Nephron progenitor cell (in vitro differentiated cells): ENCODE results near the gene SYCN.
"Not testable (repeated sequence)": the region's sequence is repeated elsewhere in the genome, so short reads cannot be mapped to it uniquely, and the experiment has no call there.

ENCODE experiments used
- DNase-seq: peaks from one replicate; pipeline ENCODE4 v3.0.0; 2021
- H3K27ac Mint-ChIP-seq: 2 replicates; pipeline ENCODE4 v1.8.0; 2021; ENCODE audit warnings: mild to moderate bottlenecking, moderate library complexity, mixed read lengths
- H3K27me3 Mint-ChIP-seq: 2 replicates; pipeline ENCODE4 v1.8.0; 2021; ENCODE audit warnings: mild to moderate bottlenecking, low read depth, mixed read lengths; ENCODE audit not compliant: poor library complexity
- H3K36me3 Mint-ChIP-seq: 2 replicates; pipeline ENCODE4 v1.8.0; 2021; ENCODE audit warnings: low read depth, mixed read lengths
- H3K4me1 Mint-ChIP-seq: 2 replicates; pipeline ENCODE4 v1.8.0; 2021; ENCODE audit warnings: mixed read lengths
- H3K4me3 Mint-ChIP-seq: 2 replicates; pipeline ENCODE4 v1.8.0; 2021; ENCODE audit warnings: mild to moderate bottlenecking, moderate library complexity, mixed read lengths
- H3K9me3 Mint-ChIP-seq: 2 replicates; pipeline ENCODE4 v1.8.0; 2021; ENCODE audit warnings: mild to moderate bottlenecking, moderate library complexity, mixed read lengths
- TF ChIP-seq, protein P1 (sequence below): fragments of 200-600 bp; sonication (generic); IDR thresholded peaks from 2 replicates; pipeline ENCODE4 v1.5.0; 2021; ENCODE audit warnings: antibody characterized with exemption

SYCN gene

DNA sequence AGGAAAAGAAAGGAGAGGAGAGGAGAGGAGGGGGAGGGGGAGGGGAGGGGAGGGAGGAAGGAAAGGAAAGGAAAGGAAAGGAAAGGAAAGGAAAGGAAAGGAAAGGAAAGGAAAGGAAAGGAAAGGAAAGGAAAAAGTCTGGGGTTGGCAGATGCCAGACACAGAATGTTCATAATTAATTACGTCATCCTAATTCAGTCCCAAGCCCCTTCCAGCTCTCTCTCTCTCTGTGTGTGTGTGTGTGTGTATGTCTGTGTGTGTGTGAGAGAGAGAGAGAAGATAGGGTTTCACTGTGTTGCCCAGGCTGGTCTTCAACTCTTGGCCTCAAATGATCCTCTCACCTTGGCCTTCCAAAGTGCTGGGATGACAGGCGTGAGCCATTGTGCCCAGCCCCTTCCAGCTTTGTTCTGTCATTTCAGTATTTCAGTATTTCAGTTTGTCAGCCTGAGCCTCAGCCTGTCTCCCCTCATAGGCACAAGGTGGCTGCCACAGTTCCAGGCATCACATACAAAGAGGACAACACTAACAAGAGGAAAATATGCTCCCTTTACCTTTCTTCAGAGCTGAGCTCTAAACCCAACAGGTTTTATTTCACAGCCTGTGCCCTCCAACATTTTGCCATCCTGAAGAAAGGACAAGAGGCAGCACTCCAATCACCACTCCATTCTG is 26.2 kb upstream of the SYCN start:
- H3K9me3 Mint-ChIP-seq = no peaks in the 10 kb centered on the region
- no peaks in the 10 kb centered on the region for H3K36me3 Mint-ChIP-seq
- no peak overlapping the region for H3K27ac Mint-ChIP-seq
- TF ChIP-seq, protein P1, sequence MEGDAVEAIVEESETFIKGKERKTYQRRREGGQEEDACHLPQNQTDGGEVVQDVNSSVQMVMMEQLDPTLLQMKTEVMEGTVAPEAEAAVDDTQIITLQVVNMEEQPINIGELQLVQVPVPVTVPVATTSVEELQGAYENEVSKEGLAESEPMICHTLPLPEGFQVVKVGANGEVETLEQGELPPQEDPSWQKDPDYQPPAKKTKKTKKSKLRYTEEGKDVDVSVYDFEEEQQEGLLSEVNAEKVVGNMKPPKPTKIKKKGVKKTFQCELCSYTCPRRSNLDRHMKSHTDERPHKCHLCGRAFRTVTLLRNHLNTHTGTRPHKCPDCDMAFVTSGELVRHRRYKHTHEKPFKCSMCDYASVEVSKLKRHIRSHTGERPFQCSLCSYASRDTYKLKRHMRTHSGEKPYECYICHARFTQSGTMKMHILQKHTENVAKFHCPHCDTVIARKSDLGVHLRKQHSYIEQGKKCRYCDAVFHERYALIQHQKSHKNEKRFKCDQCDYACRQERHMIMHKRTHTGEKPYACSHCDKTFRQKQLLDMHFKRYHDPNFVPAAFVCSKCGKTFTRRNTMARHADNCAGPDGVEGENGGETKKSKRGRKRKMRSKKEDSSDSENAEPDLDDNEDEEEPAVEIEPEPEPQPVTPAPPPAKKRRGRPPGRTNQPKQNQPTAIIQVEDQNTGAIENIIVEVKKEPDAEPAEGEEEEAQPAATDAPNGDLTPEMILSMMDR = no peak
- H3K4me1 Mint-ChIP-seq = no peaks in the 10 kb centered on the region
- peaks cover 93% of the 10 kb centered on the region for H3K27me3 Mint-ChIP-seq
- DNase-seq = no peak
- H3K4me3 Mint-ChIP-seq = no peak overlapping the region

DNA sequence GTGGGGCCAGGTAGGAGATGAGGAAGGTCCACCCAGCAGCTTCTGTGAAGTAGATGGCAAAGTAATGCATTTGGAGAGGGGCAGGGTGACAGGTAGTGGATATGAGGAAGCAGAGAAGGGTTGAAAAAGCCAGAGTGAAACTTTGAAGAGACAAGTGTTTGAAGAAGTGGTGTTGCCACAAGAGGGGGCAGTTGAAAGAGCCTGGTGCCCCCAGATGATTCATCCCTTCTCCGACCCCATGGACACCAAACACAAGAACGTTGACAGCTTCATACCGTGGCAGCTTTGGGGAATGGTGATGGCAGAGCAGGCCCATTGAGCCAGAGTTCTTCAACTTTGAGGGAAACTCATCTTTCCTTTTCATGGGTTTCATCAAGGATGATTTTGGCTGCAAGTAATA is 20.8 kb upstream of the SYCN start:
- Mint-ChIP-seq H3K27me3 (peaks cover 79% of the 10 kb centered on the region), H3K4me3 (no peak overlapping the region), H3K4me1 (no peaks in the 10 kb centered on the region), H3K36me3 (no peaks in the 10 kb centered on the region), H3K27ac (no peak overlapping the region), H3K9me3 (no peaks in the 10 kb centered on the region)
- TF ChIP-seq, protein P1 = no peak
- no peak for DNase-seq

DNA sequence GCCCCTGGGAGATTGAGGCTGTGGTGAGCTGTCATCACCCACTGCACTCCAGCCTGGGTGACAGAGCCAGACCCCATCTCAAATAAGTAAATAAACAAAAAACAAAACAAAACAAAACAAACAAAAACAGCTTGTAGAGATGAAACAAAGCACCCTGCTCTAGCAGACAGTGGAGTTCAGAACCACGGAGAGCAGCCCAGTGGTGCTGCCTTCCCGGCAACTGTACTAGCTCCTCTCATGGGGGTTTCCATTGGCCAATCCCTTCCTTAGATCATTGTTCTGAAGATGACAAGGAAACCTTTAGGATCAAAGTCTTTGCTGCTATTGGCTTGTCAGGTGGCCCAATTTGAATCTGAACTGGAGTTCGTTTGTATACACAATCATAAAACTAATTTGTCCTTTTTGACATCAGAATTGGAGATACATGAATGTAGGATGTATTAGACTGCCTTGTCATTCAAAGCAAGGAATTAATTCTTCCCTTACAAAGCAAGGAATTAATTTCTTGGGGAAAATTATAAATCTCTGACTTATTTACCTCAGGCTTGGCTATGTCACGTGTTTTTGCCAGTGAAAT is 19.7 kb upstream of the SYCN start:
- H3K27me3 Mint-ChIP-seq = peaks cover 77% of the 10 kb centered on the region

DNA sequence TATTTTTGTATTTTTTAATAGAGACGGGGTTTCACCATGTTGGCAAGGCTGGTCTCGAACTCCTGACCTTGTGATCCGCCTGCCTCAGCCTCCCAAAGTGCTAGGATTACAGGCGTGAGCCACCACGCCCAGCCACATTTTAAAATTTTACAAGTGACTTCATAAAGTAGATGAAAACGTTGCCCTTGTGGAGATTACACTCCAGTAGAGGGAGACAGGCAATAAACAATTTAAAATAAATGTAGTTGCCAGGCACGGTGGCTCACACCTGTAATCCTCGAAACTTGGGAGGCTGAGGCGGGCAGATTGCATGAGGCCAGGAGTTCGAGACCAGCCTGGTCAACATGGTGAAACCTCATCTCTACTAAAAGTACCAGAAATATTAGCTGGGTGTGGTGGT is 15.0 kb upstream of the SYCN start:
- not testable (repeated sequence) for H3K27ac Mint-ChIP-seq, H3K36me3 Mint-ChIP-seq, DNase-seq, H3K4me3 Mint-ChIP-seq, H3K4me1 Mint-ChIP-seq
- peaks cover 20% of the 10 kb centered on the region for H3K9me3 Mint-ChIP-seq
- peaks cover 65% of the 10 kb centered on the region for H3K27me3 Mint-ChIP-seq

More for the DNA sequence above, 19.7 kb upstream of the SYCN start:
- H3K9me3 Mint-ChIP-seq = no peaks in the 10 kb centered on the region
- no peaks in the 10 kb centered on the region for H3K36me3 Mint-ChIP-seq
- TF ChIP-seq, protein P1 = no peak
- no peaks in the 10 kb centered on the region for H3K4me1 Mint-ChIP-seq
- peak; percentile 71 for DNase-seq
- H3K27ac Mint-ChIP-seq = no peak overlapping the region
- H3K4me3 Mint-ChIP-seq = no peak overlapping the region

DNA sequence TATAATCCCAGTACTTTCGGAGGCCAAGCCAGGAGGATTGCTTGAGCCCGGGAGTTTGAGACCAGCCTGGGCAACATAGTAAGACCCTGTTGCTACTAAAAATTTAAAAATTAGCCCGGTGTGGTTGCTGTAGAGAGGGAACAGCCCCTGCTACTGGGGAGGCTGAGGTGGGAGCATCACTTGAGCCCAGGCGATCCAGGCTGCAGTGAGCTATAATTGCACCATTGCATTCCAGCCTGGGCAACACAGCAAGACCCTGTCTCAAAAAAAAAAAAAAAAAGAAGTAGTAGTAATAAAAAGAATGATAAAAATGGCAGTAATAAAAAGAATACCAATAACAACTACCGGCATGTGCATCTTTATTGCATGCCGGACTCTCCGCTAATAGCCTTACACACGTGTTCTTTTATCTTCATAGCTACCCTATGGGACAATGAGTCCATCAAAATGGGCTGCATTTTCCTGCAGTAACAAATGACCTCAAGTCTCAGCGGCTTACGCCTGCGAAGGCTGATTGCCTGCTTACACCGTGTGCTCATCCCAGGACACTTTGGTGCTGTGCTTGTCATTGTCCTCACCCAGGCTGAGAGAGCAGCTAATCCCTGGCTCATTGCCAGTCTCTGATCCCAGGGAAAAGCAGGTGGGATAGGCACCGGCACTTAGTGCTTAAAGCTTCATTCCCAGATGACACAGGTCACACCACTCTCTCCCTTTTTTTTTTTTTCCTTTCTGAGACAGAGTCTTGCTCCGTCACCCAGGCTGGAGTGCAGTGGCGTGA is 14.4 kb upstream of the SYCN start:
- Mint-ChIP-seq H3K36me3 (peaks cover 4% of the 10 kb centered on the region), H3K27me3 (peaks cover 70% of the 10 kb centered on the region), H3K4me3 (no peak overlapping the region), H3K4me1 (no peaks in the 10 kb centered on the region), H3K27ac (no peak overlapping the region), H3K9me3 (peaks cover 20% of the 10 kb centered on the region)
- no peak for DNase-seq
- TF ChIP-seq, protein P1 = no peak

DNA sequence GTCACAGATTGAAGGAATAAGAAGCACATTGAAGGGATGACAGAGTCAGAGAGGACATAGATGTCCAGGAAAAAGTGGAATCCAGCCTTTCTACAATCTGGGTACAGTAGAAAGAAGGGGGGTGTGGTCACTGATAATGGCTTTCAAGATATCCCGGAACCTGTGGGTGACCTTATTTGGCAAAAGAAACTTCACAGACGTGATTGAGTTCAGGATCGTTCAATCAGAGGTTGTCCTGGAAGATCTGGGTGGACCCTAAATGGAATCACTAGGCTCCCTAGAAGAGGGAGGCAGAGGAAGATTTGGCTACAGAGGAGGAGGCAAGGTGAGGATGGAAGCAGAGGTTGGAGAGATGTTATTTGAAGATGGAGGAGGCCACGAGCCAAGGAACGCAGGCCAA is 13.0 kb upstream of the SYCN start:
- H3K9me3 Mint-ChIP-seq = peaks cover 20% of the 10 kb centered on the region

DNA sequence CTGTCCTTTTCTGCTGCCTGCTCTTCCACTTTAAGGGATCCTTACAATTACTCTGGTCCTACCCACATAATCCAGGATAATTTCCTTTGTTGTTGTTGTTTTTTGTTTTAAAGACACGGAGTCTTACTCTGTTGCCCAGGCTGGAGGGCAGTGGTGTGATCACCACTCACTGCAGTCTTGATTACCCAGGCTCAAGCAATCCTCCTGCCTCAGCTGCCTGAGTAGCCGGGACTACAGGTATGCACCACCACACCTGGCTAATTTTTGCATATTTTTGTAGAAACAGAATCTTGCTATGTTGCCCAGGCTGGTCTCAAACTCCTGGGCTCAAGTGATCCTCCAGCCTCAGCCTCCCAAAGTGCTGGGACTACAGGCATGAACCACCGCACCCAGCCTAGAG is 11.3 kb upstream of the SYCN start:
- peaks cover 69% of the 10 kb centered on the region for H3K27me3 Mint-ChIP-seq

More for the DNA sequence above, 13.0 kb upstream of the SYCN start:
- DNase-seq = no peak
- peaks cover 76% of the 10 kb centered on the region for H3K27me3 Mint-ChIP-seq
- H3K27ac Mint-ChIP-seq = no peak overlapping the region
- TF ChIP-seq, protein P1 = no peak
- no peaks in the 10 kb centered on the region for H3K4me1 Mint-ChIP-seq
- no peak overlapping the region for H3K4me3 Mint-ChIP-seq
- H3K36me3 Mint-ChIP-seq = peaks cover 4% of the 10 kb centered on the region

More for the DNA sequence above, 11.3 kb upstream of the SYCN start:
- peaks cover 20% of the 10 kb centered on the region for H3K9me3 Mint-ChIP-seq
- not testable (repeated sequence) for DNase-seq, H3K4me1 Mint-ChIP-seq, H3K4me3 Mint-ChIP-seq, H3K36me3 Mint-ChIP-seq, H3K27ac Mint-ChIP-seq
